Esophagus squamous epithelium (tissue), 4 donors: ENCODE results near the gene BUB3.

ENCODE experiments used
- CTCF ChIP-seq, 6 experiments: fragments of 450-650 bp in 4 of 6; fragments of 200-600 bp in 2 of 6; sonication (generic) in 2 of 6; IDR thresholded peaks; one replicate each; pipeline ENCODE4 v1.5.1; 2016 to 2019; ENCODE audit warnings: antibody characterized with exemption in 6 of 6, mild to moderate bottlenecking in 4 of 6, moderate library complexity in 4 of 6
- POLR2A ChIP-seq, 4 donors: fragments of 450-650 bp; IDR thresholded peaks; one replicate each; pipeline ENCODE4 v1.6.1; 2017; ENCODE audit warnings: antibody characterized with exemption in 4 of 4, mild to moderate bottlenecking in 4 of 4, moderate library complexity in 3 of 4

- TF ChIP-seq CTCF (IDR thresholded peaks at IDR 0.05), result no peak
- TF ChIP-seq POLR2A (IDR thresholded peaks at IDR 0.05), result no peak
Measured at GRCh38 chr10:123213192-123213591, 59.0 kb downstream of the BUB3 start.
